Loucy (cell line): ENCODE data around the gene PLXNA4.
A peak's percentile ranks its signal among the peaks of the same experiment; 100 is the strongest.

Experiments
- H2AFZ ChIP-seq: fragments of 200-600 bp; sonication (generic); 2 replicates; pipeline ENCODE4 v1.6.0; 2016; ENCODE audit warnings: antibody characterized with exemption, mild to moderate bottlenecking, low read length, moderate library complexity
- H3F3A ChIP-seq: fragments of 200-600 bp; 2 replicates; pipeline ENCODE4 v1.6.0; 2016; ENCODE audit warnings: antibody characterized with exemption, low read depth, mild to moderate bottlenecking
- H3K27me3 ChIP-seq: fragments of 200-600 bp; sonication (generic); 2 replicates; pipeline ENCODE4 v1.6.1; 2014; ENCODE audit warnings: low read length, mild to moderate bottlenecking; ENCODE audit not compliant: insufficient read depth, poor library complexity, severe bottlenecking
- H3K36me3 ChIP-seq: fragments of 200-600 bp; sonication (generic); 2 replicates; pipeline ENCODE4 v1.6.1; 2016; ENCODE audit warnings: low read length; ENCODE audit not compliant: insufficient read depth
- H3K4me1 ChIP-seq: fragments of 200-600 bp; sonication (generic); 2 replicates; pipeline ENCODE4 v1.5.1; 2014; ENCODE audit warnings: low read length, mild to moderate bottlenecking; ENCODE audit not compliant: insufficient read depth, poor library complexity, severe bottlenecking
- H3K4me2 ChIP-seq: fragments of 200-600 bp; sonication (generic); 2 replicates; pipeline ENCODE4 v1.6.0; 2014; ENCODE audit warnings: antibody characterized with exemption, low read length, low read depth, mild to moderate bottlenecking; ENCODE audit not compliant: poor library complexity, severe bottlenecking
- H3K4me3 ChIP-seq: fragments of 200-600 bp; sonication (generic); 2 replicates; pipeline ENCODE4 v1.5.1; 2014; ENCODE audit warnings: low read length, mild to moderate bottlenecking, mixed read lengths; ENCODE audit not compliant: poor library complexity, severe bottlenecking
- H3K79me2 ChIP-seq: fragments of 200-600 bp; sonication (generic); 2 replicates; pipeline ENCODE4 v1.6.1; 2014; ENCODE audit warnings: low read length; ENCODE audit not compliant: insufficient read depth
- H3K9ac ChIP-seq: fragments of 200-600 bp; sonication (generic); 2 replicates; pipeline ENCODE4 v1.6.0; 2014; ENCODE audit warnings: mild to moderate bottlenecking, low read depth, low read length, moderate library complexity; ENCODE audit not compliant: poor library complexity, severe bottlenecking
- H3K9me2 ChIP-seq: fragments of 200-600 bp; sonication (generic); replicated peaks from 2 replicates; pipeline ENCODE4 v1.6.1; 2016; ENCODE audit warnings: low read depth, low read length, mixed read lengths
- H3K9me3 ChIP-seq: fragments of 200-600 bp; sonication (generic); 2 replicates; pipeline ENCODE4 v1.6.1; 2014; ENCODE audit warnings: mild to moderate bottlenecking, antibody characterized with exemption, low read length, low read depth; ENCODE audit not compliant: insufficient read depth
- H4K20me1 ChIP-seq: fragments of 200-600 bp; sonication (generic); 2 replicates; pipeline ENCODE4 v1.6.0; 2014; ENCODE audit warnings: antibody characterized with exemption, low read length, mild to moderate bottlenecking; ENCODE audit not compliant: insufficient read depth, poor library complexity, severe bottlenecking
- CTCF ChIP-seq: fragments of 200-600 bp; sonication (generic); conservative IDR thresholded peaks from 2 replicates; pipeline ENCODE4 v1.5.1; 2014; ENCODE audit warnings: mild to moderate bottlenecking, antibody characterized with exemption, low read length
- EZH2phosphoT487 ChIP-seq: fragments of 200-600 bp; IDR thresholded peaks from 2 replicates; pipeline ENCODE4 v1.6.1; 2018; ENCODE audit warnings: antibody characterized with exemption, mild to moderate bottlenecking, moderate library complexity, borderline replicate concordance

Gene PLXNA4

GRCh38 chr7:132154248-132154647 is 422.0 kb downstream of the PLXNA4 start:
- TF ChIP-seq EZH2phosphoT487 (no peak), CTCF (peak; percentile 30)
- no peaks in the 10 kb centered on the region for H4K20me1 ChIP-seq
- no peak overlapping the region for H2AFZ ChIP-seq
- H3K27me3 ChIP-seq = no peaks in the 10 kb centered on the region
- no peaks in the 10 kb centered on the region for H3F3A ChIP-seq
- H3K9me3 ChIP-seq = no peaks in the 10 kb centered on the region
- no peak overlapping the region for H3K4me3 ChIP-seq
- H3K4me1 ChIP-seq = no peaks in the 10 kb centered on the region
- no peaks in the 10 kb centered on the region for H3K36me3 ChIP-seq
- no peak overlapping the region for H3K4me2 ChIP-seq
- no peak overlapping the region for H3K9ac ChIP-seq
- H3K79me2 ChIP-seq = no peaks in the 10 kb centered on the region
- no peaks in the 10 kb centered on the region for H3K9me2 ChIP-seq

GRCh38 chr7:132152131-132152889 is 424.0 kb downstream of the PLXNA4 start:
- Histone ChIP-seq H2AFZ (no peak overlapping the region), H3K36me3 (no peaks in the 10 kb centered on the region), H3K79me2 (no peaks in the 10 kb centered on the region), H3K9me2 (no peaks in the 10 kb centered on the region), H3K4me3 (no peak overlapping the region), H3F3A (no peaks in the 10 kb centered on the region), H3K9ac (no peak overlapping the region), H3K4me1 (no peaks in the 10 kb centered on the region), H4K20me1 (no peaks in the 10 kb centered on the region), H3K9me3 (no peaks in the 10 kb centered on the region), H3K27me3 (no peaks in the 10 kb centered on the region), H3K4me2 (no peak overlapping the region)
- no peak for TF ChIP-seq EZH2phosphoT487

GRCh38 chr7:132150711-132151110 is 425.6 kb downstream of the PLXNA4 start:
- Histone ChIP-seq H4K20me1 (no peaks in the 10 kb centered on the region), H3K4me2 (no peak overlapping the region), H3K9ac (no peak overlapping the region), H3K9me3 (no peaks in the 10 kb centered on the region), H3K4me1 (no peaks in the 10 kb centered on the region), H3K9me2 (no peaks in the 10 kb centered on the region), H3K27me3 (no peaks in the 10 kb centered on the region), H3K4me3 (no peak overlapping the region), H3K79me2 (no peaks in the 10 kb centered on the region), H2AFZ (no peak overlapping the region), H3K36me3 (no peaks in the 10 kb centered on the region), H3F3A (no peaks in the 10 kb centered on the region)
- no peak for TF ChIP-seq CTCF
- TF ChIP-seq EZH2phosphoT487 = no peak
